T-helper 22 cell (primary cell): ENCODE results near the gene GPR35.

ENCODE experiments used
- DNase-seq: peaks from one replicate; pipeline ENCODE4 v3.0.0-alpha.2; 2020; ENCODE audit warnings: low read depth

The GPR35 gene

DNA sequence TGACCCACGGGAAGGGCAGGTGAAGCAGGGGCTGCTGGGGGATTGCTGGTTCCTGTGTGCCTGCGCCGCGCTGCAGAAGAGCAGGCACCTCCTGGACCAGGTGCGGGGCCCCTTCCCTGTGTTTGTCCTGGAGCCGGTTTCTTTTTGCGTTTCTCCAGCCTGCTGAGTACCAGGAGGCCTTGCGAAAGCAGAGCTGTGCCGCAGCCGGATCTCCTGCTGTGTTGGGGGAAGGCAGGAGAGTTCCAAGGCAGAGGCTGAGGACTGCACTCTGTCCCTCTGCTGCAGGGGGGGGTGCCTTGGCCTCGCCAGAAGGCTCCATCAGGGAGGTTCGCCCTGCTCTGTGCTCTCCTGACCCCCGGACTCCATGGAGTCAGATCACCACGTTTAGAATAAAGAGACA is 35.9 kb upstream of the GPR35 start:
- DNase-seq = no peak

DNA sequence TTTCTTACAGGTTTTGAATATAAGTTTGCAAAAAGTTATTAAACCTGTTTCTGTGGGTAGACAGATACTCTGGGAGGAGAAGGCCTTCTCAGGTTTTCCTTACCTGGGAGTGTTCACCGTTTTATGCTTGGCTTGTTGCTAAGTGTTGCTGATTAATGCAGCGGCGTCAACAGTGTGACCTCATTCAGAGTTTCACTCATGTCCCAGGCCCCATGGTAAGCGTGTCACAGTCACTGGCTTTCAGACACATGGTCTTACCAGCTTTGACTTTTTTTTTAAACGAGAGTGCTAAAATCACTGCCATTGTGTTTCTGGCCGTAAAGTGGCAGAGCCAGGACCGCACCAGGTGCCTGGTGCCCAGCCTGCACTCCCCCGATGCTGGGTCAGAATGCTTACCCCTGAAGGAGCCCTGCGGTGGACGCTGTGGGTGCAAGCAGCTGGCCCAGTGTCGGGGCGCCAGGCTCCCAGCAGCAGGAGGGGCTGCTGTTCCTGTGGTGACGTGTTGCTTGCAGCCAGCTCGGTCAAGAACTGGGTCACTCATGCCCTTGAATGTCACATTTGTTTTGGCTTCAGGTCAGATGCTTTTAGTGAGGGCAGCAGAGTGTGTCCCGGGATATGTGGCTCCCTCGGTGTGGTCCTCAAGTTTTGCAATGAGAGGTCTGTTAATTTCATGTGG is 35.3 kb upstream of the GPR35 start:
- DNase-seq = no peak

DNA sequence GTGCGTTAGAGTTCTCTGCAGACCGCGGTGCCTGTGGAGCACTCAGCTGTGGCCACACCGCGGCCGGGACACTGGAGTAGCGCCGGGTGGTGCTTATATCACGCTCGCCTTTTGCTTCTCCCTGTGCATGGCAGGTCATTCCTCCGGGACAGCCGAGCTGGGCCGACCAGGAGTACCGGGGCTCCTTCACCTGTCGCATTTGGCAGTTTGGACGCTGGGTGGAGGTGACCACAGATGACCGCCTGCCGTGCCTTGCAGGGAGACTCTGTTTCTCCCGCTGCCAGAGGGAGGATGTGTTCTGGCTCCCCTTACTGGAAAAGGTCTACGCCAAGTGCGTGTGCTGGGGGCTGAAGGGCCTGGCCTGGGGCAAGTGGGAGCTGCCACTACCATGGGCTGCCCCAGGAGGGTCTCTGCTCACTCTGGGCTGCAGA is 34.6 kb upstream of the GPR35 start:
- no peak for DNase-seq

DNA sequence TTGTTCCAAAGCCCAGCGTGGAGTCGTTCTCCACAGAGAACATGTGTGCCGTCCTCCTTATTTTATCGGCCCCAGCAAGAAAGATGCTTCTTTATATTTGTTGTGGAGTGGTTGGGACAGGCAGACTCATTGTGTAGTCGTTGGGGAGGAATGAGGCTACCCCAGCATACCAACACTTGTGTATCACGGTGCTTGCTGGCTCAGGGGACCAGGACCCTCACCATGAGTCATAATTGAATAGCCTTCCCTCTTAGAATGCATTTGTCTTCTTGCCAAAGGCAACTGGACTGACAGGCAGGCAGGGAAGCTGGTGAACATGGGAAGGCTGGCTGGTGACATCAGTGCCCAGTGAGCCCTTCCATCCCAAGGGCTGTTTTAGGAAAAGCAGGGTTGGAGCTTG is 34.1 kb upstream of the GPR35 start:
- no peak for DNase-seq

DNA sequence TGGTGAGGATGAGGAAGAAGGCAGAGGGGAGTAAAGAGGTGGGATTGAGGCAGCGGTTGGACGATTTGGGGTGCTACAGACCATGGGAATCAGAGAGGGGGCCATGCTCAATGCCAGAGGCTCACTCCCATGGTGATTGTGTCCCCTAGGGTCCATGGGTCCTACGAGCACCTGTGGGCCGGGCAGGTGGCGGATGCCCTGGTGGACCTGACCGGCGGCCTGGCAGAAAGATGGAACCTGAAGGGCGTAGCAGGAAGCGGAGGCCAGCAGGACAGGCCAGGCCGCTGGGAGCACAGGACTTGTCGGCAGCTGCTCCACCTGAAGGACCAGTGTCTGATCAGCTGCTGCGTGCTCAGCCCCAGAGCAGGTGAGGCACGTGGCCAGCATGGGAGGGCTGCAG is 33.5 kb upstream of the GPR35 start:
- DNase-seq = no peak

DNA sequence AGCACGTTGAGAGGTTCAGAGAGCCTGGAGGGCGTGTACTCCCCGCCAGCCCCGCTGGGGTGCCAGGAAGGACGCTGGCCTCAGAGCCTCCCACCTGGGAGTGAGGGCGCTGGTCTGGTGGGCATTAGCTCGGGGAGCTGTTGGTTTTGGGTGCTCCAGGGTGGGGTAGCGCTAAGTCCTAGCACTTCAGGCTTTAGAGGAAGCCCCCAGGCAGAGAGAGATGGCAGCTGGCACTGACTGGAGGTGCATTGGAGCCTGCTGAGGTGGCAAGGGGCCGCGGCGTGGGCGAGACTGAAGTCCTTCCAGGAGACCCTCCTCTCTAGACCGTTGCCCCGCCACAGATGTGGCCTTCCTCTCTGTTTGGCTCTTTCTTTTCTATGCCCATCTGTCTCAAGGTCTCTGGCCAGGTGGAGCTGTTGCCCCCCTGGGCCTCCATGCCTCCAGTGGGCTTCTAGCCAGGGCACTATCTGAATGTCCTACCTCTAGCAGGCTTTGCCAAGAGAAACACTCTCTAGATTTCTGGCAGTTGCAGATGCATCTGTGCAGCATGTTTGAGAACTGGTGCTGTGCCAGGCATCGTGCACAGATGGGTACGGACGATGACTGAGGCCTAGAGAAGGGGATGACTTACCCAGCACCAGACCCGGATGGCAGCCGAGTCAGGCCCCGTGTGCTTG is 32.1 kb upstream of the GPR35 start:
- no peak for DNase-seq

DNA sequence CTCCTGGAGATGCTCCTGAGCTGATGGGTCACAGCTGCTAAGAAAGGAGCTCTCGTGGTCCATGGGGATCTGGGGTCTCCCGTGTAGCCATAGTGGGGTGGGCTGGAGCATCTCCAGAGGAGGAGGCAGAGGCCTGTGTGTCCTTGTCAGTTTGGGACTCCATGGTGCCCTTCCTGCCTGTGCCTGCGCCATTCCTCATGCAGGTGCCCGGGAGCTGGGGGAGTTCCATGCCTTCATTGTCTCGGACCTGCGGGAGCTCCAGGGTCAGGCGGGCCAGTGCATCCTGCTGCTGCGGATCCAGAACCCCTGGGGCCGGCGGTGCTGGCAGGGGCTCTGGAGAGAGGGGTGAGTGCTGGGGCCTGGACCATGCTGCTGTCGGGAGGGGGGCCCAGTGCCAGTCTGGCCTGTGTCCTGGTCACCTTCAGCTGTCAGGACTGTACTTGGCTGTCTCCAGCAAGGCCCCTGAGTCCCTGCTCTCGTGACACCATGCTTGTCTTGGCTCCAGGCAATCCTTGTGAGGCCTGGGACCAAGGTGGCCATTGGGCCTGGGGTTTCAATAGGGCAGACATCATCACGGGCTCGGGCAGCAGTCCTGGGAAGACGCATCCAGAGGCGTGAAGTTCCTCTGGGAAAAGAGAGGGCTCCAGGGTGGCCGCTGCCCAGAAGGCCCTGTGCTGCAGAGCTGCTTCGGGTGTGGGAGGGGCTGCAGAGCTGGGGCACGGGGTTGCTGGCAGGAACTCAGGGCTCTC is 31.4 kb upstream of the GPR35 start:
- no peak for DNase-seq

DNA sequence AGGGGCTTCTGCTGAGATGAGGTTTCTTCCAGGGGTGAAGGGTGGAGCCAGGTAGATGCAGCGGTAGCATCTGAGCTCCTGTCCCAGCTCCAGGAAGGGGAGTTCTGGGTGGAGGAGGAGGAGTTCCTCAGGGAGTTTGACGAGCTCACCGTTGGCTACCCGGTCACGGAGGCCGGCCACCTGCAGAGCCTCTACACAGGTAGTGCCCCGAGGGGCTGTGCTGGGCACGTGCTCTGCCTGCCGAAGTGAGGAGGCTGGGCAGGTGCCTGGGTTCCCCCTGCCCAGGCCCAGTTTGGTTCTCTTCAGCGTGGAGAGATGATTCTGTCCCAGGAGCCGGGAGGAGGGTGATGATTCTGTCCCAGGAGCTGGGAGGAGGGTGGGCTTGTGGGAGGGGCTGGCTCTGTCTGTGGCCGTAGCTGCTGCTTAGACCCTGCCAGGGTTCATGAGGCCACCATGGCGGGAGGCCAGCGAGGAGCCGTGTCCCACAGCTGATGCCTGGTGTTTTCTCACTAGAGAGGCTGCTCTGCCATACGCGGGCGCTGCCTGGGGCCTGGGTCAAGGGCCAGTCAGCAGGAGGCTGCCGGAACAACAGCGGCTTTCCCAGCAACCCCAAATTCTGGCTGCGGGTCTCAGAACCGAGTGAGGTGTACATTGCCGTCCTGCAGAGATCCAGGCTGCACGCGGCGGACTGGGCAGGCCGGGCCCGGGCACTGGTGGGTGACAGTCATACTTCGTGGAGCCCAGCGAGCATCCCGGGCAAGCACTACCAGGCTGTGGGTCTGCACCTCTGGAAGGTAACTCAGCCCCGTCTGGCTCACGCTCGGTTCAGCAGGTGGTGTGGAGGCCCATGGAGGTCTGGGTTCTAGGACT is 30.5 kb upstream of the GPR35 start:
- DNase-seq = no peak

DNA sequence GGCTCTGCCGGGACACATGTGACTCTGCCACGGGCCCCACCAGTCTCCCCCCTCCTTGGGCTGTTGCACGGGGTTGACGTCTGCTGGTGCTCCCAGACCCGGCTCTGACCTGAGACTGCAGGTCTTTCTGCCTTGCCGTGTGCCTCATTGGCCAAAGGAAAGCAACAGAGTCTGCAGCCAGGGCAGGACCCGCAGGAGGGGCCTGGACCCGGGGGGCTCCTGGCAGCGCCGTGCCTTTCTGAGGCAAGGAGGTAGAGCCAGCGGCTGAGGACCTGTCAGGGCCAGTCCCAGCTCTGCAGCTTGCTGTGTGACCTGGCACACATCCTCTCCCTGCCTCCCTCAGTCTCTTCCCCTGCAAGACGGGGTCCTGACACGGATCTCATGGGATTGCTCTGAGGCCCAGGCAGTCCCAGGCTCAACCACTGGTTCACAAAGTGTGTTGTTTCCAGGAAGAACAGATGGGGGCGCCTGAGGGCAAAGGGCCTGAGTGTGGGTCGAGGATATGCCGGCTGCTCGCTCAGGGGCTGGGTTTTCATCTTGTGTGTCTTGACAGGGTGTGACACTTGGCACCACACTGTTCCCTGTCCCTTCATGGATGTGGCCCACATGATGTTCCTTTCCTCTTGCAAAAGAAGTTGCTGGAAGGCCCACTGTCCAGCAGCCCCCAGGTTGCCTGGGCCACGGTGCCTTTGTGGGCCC is 29.8 kb upstream of the GPR35 start:
- DNase-seq = no peak

DNA sequence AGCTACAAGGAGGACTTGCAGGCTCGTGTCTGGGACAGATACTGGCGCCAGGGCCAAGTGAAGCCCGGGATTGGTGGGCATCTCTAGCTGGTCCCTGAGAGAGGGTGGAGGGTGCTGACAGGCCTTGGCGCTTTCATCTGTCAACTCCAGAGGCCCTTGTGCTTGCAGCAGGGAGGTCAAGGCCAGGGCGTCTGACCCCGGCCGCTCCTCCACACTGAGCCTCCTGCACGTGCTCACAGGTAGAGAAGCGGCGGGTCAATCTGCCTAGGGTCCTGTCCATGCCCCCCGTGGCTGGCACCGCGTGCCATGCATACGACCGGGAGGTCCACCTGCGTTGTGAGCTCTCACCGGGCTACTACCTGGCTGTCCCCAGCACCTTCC is 29.2 kb upstream of the GPR35 start:
- DNase-seq = no peak

DNA sequence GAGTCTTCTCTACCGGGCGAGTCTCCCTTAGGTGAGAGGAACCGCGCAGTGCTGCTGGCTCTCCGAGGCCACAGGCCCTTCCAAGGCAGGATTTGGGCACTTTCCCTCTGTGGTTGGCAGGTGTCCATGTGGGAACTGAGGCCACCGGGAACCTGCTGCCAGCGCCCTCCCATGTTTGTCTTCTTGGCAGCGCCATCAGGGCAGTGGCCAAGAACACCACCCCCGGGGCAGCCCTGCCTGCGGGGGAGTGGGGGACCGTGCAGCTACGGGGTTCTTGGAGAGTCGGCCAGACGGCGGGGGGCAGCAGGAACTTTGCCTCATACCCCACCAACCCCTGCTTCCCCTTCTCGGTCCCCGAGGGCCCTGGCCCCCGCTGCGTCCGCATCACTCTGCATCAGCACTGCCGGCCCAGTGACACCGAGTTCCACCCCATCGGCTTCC is 28.8 kb upstream of the GPR35 start:
- DNase-seq = no peak

DNA sequence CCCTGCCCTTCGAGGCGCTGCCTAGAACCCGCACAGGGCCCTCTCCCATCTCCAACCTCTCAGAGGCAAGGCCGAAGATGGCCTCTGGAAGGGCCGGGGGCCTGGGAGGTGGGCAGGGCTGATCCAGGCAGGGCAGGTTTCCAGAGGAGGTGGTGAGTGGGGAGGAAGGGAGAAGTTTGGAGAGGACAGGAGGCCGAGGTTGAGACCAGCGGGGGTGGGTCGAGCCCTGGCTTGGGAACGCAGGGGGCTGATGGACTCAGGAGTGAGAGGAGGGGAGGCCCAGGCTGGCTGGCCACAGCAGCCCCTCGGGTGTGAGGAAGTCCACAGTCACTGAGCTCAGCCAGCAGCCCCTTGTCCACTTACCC is 28.2 kb upstream of the GPR35 start:
- DNase-seq = no peak

DNA sequence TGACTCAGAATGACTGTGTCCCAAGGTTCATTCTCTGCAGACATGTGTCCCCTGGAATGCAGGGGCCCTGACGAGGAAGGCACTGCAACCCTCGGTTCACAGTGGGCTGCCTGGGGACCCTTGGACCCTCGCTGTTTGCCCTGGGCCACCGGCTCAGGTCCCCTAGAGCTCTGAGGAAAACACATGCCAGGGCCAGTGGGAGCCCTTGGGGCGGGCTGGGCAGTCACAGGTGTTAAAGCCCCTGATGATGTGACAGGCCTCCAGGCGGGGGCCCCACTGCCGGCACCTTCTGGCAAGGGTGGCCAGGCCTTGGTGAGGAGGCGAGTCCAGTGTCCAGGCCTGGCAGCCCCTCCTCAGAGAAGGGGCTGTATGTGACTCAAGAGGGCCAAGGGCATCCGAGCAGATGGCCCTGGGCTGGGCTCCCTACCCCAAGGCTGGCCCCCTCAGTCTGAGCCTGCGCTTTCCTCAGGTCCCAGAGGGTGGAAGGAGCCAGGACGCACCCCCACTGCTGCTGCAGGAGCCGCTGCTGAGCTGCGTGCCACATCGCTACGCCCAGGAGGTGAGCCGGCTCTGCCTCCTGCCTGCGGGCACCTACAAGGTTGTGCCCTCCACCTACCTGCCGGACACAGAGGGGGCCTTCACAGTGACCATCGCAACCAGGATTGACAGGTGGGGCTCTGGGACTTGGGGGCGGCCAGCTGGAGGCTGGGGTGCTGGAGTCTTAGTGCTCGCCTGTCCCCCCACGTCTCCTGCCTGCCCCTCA is 27.7 kb upstream of the GPR35 start:
- no peak for DNase-seq

DNA sequence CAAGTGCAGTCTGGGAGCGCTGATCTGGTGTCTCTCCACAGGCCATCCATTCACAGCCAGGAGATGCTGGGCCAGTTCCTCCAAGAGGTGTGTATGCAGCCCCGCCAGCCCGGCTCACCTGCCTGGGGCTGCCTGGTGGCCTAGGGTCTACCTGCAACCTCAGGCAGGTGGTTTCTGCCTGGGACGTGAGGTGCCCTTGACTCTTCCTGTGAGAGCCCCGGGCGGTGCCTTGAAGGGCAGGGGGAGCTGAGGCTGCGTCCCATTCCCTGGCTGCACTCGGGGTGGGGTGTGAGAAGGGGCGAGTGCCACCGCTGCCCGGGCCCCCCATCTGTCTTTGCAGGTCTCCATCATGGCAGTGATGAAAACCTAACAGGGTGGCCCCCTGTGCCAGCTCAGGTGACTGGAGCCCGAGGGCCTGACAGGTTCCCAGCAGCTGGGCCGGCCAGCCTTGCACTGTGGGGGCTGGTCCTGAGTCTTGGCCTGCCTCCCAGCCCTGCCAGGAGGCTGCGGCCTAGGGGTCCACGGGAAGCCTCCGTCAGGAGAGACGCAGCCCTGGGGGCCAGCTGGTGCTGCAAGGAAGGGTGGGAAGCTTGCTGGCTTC is 26.9 kb upstream of the GPR35 start:
- DNase-seq = no peak

DNA sequence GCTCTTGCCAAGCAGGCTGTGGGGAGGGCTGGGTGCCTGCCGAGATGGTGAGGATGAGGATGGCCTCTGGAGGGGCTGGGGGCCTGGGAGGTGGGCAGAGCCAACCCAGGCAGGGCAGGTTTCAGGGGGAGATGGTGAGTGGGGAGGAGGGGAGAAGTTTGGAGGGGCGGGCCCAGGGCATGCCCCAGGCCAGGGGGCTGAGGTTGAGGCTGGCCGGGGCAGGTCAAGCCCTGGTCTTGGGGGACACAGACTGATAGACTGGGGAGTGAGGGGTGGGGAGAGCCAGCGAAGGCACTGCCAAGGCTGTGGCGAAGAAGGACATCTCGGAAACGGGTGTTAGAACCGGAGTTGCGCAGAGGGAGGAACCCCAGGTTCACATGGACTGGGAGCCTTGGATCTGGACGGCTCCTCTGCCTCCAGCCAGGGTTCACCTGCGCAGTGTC is 26.1 kb upstream of the GPR35 start:
- DNase-seq = no peak

DNA sequence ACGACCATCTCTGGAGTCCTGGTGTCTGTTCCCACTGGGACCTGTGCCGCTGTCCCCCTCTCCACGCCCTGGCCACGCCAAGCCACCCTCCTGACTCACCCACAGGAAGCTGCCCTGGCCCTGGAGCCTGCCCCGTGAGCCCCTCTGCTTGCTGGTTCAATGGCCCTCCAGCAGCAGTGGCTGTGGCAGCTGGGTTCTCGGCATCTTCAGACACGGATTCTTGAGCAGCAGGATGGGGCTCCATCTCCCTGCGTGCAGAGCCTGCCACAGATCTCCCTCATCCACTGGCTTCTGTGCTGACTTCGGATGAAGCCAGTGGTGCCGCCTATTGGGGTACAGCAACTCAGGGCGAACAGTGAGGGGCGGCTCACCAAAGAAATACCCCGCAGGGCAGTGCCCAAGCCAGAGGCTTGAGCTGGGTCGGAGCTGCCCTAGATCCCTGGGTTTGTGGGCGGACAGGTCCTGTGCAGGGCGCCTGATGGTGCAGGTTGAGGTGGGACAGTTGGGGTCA is 24.8 kb upstream of the GPR35 start:
- no peak for DNase-seq

DNA sequence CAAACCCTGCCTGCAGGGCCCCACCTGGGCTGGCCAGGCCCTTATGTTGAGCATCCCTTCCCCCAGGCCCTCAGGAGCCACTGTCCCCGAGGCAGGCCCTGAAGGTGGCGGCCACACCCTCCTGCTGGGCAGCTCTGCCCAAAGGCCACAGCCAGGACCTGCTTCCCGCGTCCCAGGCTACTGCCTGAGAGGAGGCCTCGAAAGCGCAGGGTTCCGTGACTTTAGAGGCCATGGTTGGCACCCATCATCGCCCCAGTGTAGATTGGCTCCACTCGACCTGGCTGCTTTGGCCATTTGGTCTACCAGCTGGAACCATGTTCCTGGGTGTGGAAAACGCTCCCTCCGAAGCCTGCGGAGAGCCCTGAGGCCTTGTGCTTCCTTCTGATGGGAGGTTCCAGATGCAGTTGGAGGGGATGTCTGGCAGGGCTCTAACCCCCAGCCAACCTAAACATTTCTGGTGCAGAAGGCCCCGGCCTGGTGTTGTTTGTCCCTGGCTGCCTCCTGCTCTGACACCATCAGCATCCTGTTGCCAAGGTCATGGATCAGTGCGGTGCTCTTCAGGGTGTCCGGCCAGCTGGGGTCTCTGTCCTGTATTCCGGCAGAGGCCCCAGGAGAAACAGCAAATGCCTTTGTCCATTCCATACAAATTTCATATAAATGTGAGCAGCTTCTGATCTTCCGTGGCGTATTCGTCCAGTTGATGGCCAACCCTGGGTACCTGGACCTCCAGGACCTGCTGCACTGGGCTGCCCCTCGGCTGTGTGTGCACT is 24.0 kb upstream of the GPR35 start:
- no peak for DNase-seq

DNA sequence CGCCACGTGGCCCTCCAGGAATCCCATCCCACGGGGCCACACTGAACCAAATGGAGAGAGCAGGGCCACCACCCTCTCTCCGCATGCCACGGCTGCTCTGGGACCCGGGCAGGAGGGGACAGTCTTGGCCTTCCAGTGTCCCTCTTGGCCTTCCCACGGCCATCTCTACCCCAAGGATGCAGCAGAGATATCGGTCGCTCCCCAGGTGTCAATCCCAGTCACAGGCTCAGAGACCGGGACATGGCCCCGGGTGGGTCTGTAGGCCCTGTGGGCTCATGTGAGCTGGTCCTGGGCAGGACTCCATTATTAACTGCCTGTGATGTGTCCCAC is 23.5 kb upstream of the GPR35 start:
- no peak for DNase-seq

DNA sequence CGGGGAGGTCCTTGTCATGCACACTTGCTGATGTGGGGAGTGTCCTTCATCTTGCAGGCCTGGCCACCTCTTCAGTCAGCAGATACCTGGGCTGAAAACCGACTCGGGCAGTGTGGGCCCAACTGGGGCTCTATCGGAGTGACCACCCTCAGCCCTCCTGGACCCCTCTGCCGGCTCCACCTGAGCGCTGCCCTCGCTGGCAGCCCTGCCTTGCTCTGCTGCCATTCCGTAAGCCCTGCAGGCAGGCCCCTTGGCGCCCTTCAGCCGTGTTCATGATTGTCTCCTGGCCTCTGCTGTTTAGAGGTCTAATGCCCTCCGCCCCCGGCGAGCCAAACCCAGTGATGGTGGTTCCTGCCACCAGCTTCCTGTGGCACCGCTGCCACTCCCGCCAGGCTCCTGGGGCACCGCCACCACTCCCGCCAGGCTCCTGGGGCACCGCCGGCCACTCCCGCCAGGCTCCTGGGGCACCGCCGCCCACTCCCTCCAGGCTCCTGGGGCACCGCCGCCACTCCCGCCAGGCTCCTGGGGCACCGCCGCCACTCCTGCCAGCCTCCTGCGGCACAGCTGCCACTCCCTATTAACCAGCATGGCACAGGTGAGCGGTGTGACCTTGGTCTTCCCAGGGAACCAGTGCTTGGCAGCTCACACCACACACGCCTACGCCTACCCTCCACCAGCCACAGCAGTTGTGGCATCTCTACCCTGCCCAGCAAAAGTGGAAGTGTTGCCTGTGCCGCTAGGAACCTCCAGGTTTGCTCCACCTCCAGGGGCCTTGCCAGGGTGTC is 22.8 kb upstream of the GPR35 start:
- DNase-seq = no peak
